ENCODE results near the gene MRPL20.
"Not testable (repeated sequence)": the region's sequence is repeated elsewhere in the genome, so short reads cannot be mapped to it uniquely, and the experiment has no call there.

Gene MRPL20

DNA sequence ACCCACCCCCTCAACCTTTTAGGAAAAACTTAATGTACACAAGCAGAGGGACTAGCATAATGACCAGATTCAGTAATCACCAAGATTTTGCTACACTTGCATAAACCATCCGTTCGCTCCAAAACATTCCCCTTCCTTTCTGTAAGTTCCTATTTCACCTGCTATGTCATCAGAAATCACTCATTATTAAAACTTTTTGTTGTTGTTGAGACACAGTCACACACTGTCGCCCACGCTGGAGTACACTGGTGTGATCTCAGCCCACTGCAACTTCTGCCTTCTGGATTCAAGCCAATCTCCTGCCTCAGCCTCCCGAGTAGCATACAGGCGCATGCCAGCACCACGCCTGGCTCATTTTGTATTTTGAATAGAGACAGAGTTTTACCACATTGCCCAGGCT, 3.4 kb downstream of the MRPL20 start:
- DNase-seq, result no peak

DNA sequence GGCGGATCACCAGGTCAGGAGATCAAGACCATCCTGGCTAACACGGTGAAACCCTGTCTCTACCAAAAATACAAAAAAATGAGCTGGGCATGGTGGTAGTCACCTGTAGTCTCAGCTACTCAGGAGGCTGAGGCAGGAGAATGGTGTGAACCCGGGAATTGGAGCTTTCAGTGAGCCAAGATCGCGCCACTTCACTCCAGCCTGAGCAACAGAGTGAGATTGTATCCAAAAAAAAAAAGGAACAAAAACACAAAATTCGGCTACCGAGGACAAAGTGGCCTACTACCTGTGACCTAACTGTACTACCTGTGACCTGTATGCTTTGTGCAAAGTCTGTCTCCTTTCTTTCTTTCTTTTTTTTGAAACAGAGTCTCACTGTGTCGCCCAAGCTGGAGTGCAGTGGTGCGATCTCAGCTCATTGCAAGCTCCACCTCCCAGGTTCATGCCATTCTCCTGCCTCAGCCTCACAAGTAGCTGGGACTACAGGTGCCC, 4.1 kb downstream of the MRPL20 start:
- not testable (repeated sequence) for DNase-seq

DNA sequence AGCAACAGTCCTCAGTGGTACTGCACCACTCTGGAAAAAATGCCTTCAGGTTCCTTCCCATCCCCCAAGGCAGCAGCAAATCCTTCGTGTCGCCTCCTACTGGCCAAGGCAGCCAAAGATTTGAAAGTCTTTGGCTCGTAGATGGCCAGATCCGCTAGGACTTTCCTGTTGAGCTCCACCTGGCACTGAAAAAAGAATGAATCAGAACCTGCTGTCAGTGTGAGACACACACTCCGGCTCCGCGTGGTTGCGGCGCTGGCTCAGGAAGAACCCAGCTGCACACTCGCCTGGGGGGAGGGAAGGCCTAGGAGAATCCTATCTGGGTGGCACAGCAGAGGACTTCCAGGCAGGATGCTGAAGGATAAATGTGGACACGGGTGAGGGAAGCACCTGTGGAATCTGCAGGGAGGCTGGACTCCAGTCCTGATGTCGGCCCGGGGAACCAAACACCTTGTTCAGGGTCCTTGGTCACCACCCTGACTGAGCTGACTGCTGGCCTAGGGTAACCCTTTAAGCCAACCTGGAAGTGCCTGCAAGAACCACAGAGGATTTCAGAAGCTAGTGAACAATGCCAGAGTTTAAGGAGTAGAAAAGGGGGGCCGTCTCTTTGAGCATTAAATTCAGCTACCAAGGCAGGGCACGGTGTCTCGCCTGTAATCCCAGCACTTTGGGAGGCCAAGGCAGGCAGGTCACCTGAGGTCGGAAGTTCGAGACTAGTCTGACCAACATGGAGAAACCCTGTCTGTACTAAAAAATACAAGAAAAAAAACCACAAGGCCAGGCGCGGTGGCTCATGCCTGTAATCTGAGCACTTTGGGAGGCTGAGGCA, 4.8 kb downstream of the MRPL20 start:
- no peak for DNase-seq

DNA sequence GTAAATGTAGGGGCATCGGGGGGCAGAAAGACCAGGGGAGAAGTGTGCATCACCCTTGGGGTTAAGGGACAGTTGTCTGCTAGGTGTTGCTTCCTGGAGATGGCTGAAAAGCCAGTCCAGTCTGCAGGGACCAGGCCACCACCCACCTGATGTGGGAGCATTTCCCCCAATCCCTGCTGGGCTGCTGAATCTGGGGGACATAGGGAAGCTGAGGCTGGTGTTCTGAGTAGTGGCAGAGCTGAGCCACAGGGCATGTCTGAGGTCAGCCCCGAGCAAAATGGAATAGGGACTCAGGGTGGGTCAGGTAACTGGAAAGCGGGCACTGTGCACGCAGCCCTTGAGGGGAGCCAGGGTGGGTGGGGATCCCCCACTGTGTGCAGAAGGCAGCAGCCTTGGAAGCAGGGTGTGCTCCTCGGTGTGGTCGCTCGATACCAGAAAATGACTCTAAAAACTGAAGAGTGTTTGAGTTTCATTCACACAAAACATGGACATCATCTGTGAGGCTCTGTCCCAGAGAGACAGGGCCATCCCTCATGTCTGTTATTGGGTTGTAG, 5.6 kb downstream of the MRPL20 start:
- DNase-seq, result no peak

DNA sequence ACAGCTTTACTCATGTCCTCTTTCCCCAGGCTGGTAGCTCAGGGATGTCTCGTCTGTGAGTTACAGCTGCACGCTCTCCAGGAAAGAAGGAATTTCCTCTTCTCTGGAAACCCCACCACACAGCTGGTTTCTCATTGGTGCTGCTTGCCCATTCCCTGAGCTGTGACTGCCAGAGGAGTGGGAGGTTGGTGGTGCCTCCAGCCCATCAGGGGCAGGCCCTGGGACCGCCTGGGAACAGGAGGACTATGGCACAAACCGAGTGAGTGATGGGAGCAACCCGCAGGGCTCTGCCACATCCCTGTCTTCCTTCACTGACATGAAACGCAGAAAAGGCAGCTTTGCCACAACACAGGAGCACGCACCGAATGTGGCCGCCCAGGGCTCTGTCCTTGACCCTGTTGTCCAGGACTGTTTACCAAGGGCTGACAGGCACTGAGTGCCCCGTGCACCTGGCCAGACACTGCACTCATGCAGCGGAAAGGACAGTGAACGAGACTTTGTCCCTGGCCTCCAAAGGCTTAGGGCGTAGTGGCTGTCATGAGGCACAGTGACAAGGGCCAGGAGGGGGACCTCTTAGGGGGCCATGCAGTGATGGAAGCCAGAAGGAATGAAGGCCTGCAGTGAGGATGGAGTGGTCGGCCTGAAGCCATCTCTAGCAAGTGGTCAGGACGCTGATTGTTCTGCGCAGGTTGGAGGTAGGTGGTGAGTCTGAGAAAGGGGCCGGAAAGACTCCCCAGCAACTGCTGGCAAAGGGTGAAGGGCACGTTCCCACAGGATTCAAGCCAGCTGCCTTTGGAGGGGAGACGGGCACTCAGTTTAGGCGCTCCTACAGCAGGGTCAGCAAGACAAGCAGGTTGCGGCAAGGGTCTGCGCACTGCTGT, 6.3 kb downstream of the MRPL20 start:
- DNase-seq, result no peak

DNA sequence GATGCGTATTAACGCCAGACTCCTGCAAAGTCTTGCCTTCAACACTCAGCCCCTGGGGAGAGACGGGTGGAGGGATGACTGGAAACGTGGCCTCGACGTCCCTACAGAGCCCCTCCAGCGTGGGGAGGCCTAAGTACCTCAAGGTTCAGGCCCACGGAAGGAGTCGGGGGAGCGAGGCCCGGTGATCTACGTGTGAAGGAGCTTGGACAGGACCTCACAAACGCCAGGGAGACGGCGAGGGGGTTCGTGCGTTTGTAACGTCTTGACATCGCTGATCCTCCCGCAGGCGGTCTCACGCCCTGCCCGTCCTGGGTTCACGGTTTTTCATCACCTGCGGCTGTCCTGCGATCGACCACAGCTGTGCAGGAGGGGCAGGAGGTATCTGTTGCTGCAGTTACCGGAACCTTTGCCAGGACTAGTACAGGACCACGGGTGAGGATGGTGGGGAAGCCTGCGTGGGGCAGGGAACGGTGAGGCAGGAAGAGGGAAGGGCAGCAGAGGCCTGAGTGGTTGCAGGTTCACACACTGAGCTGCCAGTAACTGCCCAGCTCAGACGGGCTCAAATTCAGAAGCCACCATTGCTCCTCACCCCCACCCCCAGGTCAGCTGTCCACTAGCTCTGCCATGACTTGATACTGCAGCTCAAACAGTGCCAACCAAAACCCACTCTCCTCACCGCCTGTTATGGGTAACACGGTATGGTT, 7.1 kb downstream of the MRPL20 start:
- DNase-seq, result no peak

DNA sequence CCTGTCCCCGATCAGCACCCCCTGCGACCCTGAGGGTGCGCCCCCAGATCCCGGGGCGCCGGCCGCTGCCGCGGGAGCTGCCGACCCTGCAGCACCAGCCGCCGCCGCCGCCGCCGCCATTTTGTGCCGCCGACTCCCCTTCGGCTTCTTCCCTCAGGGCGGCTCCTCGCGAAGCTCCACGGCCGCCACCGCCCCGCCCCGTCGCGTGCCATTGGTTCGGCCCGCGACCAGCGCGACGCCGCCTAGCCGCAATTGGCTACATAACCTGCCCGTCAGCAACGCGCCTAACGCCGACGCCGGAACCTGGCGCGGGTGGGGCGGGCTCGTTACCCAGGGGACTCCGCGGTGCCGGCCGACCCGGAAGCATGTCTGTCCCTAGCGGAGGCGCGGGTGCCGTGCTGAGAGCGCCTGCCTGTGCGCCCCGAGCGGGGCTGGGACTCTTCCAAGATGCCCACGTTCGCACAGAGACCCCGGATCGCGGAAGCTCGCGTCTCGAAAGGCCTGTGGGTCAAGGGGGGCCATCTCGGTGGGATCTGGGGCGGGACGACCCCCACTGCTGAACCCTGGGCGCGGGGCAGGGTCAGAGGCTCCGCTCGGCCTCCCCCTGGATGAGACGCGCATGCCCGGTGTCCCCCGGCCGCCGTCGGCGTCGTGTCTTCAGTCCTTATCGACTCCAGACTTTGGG, 7.8 kb downstream of the MRPL20 start, which contains the start of gene CCNL2:
TSS of gene CCNL2 (minus strand) at position 149 of the 685 bp plus-strand sequence. CDS start at position 120, 29 bp downstream.
- peak; percentile 98 for DNase-seq

DNA sequence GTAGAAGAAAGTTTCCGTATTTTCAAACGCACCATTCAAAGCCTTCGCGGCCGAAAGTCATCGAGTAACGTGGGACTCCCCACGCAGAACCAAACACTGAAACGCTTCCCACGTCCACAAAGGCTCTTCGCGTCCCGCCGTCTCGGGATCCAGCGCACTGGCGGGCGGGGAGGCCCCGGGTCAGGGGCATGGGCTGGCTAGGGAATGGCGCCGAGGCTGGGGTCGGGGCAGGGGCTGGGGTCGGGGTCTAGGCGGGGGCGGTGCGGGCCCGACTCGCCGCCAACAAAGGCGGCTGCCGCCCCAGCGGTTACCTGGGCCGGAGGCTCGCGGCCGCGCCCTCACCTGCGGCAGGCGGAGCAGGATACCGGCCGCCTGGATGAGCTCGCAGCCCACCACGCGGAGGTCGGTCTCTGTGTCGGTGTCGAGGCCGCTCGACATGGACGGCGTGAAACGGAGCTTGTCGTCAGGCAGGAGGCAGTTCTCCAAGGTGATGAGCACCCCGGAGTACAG, 8.4 kb downstream of the MRPL20 start:
- no peak for DNase-seq

DNA sequence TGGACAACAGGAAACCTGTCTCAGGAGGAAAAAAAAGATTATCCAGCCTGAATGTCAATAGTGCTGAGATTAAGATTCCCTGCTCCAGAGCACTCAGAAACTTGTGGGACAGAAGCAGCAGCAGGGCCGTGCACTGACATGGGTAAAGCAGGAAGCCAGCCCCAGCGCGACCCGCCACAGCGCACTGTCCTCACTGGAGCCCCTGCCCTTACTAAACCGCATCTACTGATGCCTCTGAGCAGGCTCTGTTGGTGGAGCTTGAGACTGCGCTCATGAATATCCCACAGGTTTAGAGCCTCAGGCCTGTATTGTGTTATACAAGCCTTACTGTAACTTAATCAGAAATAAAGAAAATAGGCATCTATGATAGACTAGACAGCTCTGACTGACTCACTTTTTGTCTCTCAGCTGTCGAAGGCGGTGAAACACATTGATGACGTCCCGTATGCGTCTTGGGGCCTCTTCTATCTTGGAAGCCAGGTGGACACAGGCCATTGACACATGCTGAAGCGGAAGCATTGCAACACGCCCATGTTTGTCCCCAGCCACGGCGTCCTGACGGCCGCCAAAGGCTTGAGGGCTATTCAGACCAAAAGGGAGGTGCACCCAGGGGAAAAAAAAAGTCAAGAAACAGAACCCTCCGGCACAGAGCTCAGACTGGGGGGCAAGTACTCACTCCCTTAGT, 9.1 kb downstream of the MRPL20 start:
- DNase-seq, result no peak

DNA sequence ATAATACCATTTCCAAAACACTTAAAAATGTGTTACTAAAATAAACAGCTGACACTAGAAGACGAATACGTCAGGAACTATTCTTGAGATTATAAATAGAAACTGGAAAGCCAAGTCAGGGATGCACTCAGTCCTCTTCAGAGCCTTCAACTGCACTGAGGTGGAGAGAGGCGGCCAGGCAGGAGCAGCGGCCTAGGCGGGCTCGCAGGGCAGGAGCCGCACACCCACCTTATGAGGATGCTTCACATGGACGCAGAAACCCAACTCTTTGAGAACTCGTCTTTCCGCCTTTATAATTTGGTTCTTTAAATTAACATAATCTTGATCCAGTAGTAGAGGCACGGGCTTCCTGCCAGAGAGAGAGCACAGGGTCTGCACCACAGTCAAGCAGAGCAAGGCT, 11.9 kb downstream of the MRPL20 start:
- DNase-seq, result no peak

DNA sequence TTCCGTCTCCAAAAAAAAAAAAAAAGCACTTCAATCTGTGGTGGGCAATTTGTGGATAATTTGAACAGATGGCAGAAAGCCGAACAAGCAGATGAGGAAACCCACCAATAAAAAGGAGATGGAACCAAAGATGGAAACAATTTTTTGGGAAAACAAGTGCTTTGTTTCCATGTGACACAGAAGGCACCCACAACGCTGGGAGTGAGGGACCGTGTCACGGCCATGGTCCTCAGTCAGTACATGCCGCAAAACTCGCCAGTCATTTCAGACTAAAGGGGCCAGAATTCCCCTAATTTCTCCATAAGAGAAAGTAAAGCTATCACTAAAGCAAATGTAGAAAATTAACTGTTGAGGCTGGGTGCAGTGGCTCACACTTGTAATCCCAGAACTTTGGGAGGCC, 13.0 kb downstream of the MRPL20 start:
- DNase-seq, result no peak

DNA sequence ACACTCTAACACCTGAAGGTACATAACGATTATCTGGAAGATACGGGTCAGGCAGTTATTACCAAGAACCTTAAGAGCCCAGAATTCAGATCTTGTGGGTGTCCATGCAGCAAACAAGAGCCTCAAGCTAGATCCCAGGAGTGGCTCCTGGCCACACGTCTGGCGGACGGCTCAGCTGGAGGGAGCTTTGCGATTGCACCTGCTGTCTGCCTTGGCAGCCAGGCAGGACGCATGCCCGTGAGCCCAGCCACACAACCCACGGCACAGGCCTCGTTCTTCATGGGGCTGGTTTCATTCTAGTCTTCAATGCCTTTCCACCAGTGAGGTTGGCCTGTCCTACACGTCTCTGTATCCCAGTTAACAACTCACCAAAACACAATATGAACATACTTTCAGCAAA, 13.7 kb downstream of the MRPL20 start:
- DNase-seq, result no peak

DNA sequence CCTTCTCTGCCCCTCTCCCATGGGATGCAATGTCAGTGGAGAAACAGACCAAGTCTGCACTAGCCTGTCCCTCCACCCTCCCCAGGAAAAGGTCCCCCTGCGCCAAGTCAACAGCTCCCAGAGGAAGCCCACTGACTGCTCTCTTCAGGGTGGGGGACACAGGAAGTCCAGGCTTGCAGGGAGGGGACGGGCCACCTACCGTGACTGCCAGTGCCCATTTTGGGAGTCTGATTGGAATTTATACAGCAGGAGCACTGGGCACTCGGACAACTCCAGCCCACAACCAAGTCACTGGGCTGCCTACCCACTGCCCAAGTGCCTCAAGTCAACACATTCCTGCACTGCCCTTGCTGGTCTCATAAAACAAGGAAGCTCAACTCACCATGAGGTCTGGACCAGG, 14.1 kb downstream of the MRPL20 start:
- DNase-seq, result no peak

DNA sequence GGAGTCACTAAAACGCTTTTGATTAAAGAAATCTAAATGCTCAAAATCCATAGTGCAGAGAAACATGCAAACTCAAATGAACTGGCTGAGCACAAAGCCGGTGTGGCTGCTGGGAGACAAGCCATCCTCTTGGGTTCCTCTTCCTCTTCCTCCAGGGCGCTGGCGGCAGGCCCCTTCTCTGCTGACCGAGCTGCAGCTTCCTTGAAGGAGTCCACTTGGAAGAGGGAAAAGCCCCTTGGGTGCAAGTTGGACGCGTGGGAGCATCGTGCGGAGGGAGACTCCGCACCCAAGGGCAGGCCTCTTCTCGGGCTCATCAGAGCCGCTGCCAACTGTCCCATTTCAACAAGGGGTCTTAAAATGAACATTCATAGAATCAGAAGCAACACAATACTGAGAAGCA, 15.9 kb downstream of the MRPL20 start:
- no peak for DNase-seq

DNA sequence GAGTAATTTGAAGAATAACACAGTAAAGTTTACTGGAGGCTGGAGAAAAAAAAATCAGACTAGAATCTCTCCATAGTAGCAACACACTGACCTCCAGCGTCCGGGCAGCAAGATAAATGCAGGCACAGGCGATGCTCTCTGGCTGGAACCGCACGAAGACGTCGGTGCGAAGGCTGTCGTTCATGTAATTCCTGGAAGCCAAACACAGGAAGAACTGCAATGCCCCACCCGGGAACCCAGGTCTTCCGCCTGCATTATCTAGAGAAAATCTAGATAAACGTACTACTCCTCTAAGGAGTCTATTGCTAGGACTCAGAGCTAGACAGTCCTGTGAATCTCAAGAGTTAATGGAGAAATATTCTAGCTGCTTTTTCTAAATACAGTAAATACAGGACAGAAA, 16.4 kb downstream of the MRPL20 start:
- no peak for DNase-seq

DNA sequence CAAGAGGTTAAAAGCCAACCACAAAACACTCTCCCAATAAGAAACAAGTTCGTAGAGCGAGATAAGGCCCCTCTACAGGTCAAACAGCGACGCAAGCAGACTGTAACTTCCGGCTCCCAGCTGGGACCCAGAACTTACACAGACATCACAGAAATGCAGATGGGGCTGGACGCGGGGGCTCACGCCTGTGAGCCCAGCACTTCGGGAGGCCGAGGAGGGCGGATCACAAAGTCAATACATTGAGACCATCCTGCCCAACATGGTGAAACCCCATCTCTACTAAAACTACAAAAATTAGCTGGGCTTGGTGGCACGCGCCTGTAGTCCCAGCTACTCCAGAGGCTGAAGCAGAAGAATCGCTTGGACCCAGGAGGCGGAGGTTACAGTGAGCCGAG, 19.0 kb downstream of the MRPL20 start:
- DNase-seq, result no peak

DNA sequence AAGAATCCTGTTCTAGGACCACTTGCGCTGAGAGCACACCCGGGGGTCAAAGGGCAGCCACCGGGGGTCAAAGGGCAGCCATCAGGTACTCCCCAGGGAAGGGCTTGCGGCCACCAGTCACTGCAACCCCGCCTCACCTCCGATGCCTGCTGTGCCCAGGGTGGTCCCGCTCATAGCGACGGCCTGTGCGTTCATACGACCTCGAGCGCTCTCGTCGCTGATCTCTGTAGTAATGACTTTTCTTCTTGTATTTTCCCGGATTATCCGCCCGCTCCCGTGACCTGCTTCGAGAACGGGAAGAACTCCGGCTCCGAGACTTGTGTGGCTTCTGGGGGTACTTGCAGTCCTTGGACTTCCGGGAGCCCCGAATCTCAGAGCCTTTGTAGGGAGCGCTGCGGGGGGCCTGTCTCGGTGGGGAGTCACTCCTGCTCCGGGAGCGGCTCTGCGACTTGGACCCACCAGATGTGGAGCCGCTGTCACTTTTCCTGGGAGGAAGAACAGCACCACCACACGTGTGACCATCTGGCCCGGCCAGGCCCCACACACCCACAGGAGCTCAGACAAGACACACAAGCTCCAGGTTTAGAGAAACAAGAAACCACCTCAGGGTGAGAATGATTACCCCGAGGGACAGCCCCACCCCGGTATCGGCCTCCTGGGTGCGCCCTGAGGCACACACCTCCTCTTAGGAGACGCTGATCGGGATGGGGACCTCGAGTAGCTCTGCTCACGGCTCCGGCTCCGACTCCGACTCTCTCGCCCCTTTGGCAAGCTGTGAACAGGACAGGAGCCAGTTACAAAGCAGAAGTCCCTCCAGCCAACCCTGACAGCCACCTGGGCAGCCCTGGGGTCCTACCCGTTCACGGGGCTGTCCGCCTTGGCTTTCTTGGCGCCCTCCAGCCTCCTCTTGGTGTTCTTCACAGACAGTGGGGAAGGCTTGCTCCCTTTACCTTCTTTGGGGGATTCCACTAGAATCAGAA, 19.7 kb downstream of the MRPL20 start:
- no peak for DNase-seq

DNA sequence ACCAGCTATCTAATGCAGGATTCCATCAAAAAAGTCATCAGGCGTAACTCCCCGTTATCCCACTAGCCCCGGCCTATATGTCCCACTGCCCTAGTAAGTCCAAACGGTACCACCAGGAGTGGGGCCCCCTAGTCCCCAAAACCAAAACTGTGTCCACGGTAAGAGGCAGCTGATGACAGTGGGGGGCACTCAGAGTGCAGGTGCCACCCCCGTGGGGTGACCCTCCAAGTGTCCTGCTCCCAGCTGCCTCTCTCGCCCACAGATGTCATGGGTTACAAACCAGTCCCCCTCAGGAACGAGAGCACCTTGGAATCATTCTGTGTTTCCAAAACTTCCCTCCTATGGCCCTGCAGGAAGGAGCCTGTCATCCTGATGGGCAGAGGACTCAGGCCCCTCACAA, 21.2 kb downstream of the MRPL20 start:
- no peak for DNase-seq

DNA sequence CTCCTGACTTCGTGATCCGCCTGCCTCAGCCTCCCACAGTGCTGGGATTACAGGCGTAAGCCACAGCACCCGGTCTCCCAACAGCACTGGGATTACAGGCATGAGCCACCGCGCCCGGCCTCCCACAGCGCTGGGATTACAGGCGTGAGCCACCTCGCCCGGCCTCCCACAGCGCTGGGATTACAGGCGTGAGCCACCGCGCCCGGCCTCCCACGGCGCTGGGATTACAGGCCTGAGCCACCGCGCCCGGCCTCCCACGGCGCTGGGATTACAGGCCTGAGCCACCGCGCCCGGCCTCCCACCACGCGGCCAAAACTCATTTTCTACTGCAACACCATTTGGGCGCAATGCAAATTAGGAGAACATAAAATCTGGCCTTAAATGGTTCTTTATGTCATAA, 21.8 kb downstream of the MRPL20 start:
- DNase-seq, result not testable (repeated sequence)

DNA sequence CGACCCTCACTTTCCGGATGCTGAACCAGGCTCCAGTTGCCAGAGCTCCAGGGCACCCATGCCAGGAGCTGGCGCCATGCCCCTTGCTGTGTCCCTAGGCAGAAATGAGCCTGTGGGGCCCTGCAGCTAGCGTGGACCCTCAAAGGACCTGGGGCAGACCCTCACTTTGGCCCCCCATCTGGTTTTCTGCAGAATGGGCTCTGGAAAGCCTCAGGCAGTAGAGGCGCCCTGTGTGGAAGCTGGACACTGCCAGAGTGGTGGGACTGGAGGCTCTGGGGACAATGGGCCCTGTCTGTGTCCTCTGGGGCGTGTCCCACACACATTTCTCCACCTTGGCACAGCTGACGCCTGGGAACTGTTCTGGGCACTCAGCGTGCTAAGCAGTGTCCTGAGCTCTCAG, 25.8 kb downstream of the MRPL20 start:
- DNase-seq, result no peak
